Body of pancreas (tissue), 4 donors: ENCODE results near the gene SCTR. TPM values are rescaled to one million over a fixed set of nuclear protein-coding genes. Genes with fewer than 3 reads are reported as not detected.

Experiments used
- ATAC-seq: fragments of 150-250 bp; one replicate; pipeline ENCODE4 v1.9.1; 2016
- DNase-seq, 4 donors: peaks; one replicate each; pipeline ENCODE4 v3.0.0-alpha.2; 2019
- H3K27ac ChIP-seq, 4 donors: fragments of 200-600 bp; sonication (generic); 1 replicate in 3 of 4; 2 replicates in 1 of 4; pipeline versions ENCODE4 v1.5.1 to v1.6.1; 2016 to 2019; ENCODE audit warnings: mild to moderate bottlenecking in 1 of 4, mixed read lengths in 1 of 4, moderate library complexity in 1 of 4
- H3K27me3 ChIP-seq, 2 donors: fragments of 200-600 bp; sonication (generic); one replicate each; pipeline ENCODE4 v1.6.0; 2016; ENCODE audit warnings: mild to moderate bottlenecking in 1 of 2
- H3K36me3 ChIP-seq, 2 donors: fragments of 200-600 bp; sonication (generic); replicated peaks in 1 of 2; 2 replicates each; pipeline ENCODE4 v1.5.1; 2016; ENCODE audit warnings: low read depth in 2 of 2; ENCODE audit not compliant: insufficient read depth in 1 of 2
- H3K4me1 ChIP-seq: fragments of 200-600 bp; sonication (generic); one replicate; pipeline ENCODE4 v1.6.0; 2016
- H3K4me3 ChIP-seq, 2 donors: fragments of 200-600 bp; sonication (generic); 1 replicate in 1 of 2; 2 replicates in 1 of 2; pipeline ENCODE4 v1.5.1; 2016 to 2019
- H3K9me3 ChIP-seq, 3 donors: fragments of 200-600 bp; sonication (generic); 1 replicate in 2 of 3; 2 replicates in 1 of 3; pipeline ENCODE4 v1.5.1; 2016
- CTCF ChIP-seq, 7 experiments: fragments of 450-650 bp in 4 of 7; fragments of 200-600 bp in 3 of 7; sonication (generic) in 3 of 7; IDR thresholded peaks; one replicate each; pipeline ENCODE4 v1.5.1; 2016 to 2019; ENCODE audit warnings: antibody characterized with exemption in 7 of 7
- POLR2A ChIP-seq, 3 donors: fragments of 450-650 bp; IDR thresholded peaks; one replicate each; pipeline ENCODE4 v1.6.1; 2016; ENCODE audit warnings: antibody characterized with exemption in 3 of 3, mild to moderate bottlenecking in 2 of 3
- WGBS, 2 donors: methylation state at CpG; one replicate each; pipeline ENCODE4 v1.1.5; 2017; 5-methylcytosine and 5-hydroxymethylcytosine counted together
- intact Hi-C: fragments of 100-400 bp; cut with DNase I; formaldehyde crosslinking; loops from one replicate; pipeline ENCODE4 v1.15.1; 2023
- total RNA-seq, 2 donors: library from RNA; depleted of rRNA; stranded (reverse); fragments of >200 nt; gene quantifications; one replicate each; pipeline ENCODE4 v1.1.0, GENCODE V29; 2016

Gene SCTR
- total RNA-seq, 2 donors from 2014 or later, result 69.0 to 183 TPM

- Histone ChIP-seq H3K27ac (peak overlapping the region; percentile 26 to 94 (median 89)), H3K27me3 (no peaks in the 10 kb centered on the region), H3K36me3 (no peaks in the 10 kb centered on the region), H3K9me3 (no peaks in the 10 kb centered on the region), H3K4me3 (no peak overlapping the region), H3K4me1 (peaks cover 57% of the 10 kb centered on the region)
- DNase-seq (no peak), ATAC-seq (no peak)
- no peak for TF ChIP-seq POLR2A (IDR thresholded peaks at IDR 0.05)
- intact Hi-C loops, result no loop called here
- 53 to 67% methylated on average over 1 of the region's 1 CpG for WGBS, 2 donors
Measured at GRCh38 chr2:119546447-119546767, 22.1 kb upstream of the SCTR start.

- Histone ChIP-seq H3K27me3 (no peaks in the 10 kb centered on the region), H3K27ac (peak overlapping the region in 3 of 4 donors; percentile 87 to 94 (median 91)), H3K4me3 (no peak overlapping the region), H3K4me1 (peaks cover 55% of the 10 kb centered on the region), H3K9me3 (no peaks in the 10 kb centered on the region), H3K36me3 (no peaks in the 10 kb centered on the region)
- DNase-seq (peak in 2 of 4 donors; percentile 59 to 65), ATAC-seq (peak; percentile 56)
- TF ChIP-seq POLR2A (IDR thresholded peaks at IDR 0.05), result no peak
- no peak for TF ChIP-seq CTCF (IDR thresholded peaks at IDR 0.05)
- intact Hi-C loops, result no loop called here
- 37 to 41% methylated on average over 6 of the region's 6 CpGs for WGBS, 2 donors
Measured at GRCh38 chr2:119545754-119546446, 21.6 kb upstream of the SCTR start.

GRCh38 chr2:119544939-119545475 is 20.7 kb upstream of the SCTR start:
- H3K4me1 ChIP-seq, result peaks cover 48% of the 10 kb centered on the region
- ATAC-seq, result peak; percentile 61
- H3K27ac ChIP-seq, result peak overlapping the region; percentile 75 to 94 (median 89)

GRCh38 chr2:119544075-119544938 is 20.0 kb upstream of the SCTR start, which contains the start of gene CFAP221:
TSS of gene CFAP221 (plus strand) at chr2:119544449. CDS start at chr2:119546132, 1,683 bp downstream.
- Histone ChIP-seq H3K36me3 (no peaks in the 10 kb centered on the region), H3K9me3 (no peaks in the 10 kb centered on the region), H3K27me3 (no peaks in the 10 kb centered on the region), H3K4me1 (peaks cover 41% of the 10 kb centered on the region), H3K27ac (peak within 1 kb of the TSS; percentile 75 to 94 (median 89)), H3K4me3 (peak within 1 kb of the TSS; percentile 23 to 38)
- 5 to 14% methylated on average over 32 to 89 of the region's 89 CpGs for WGBS, 2 donors
- intact Hi-C loops, result no loop called here
- ATAC-seq (peak; percentile 83), DNase-seq (peak; percentile 80 to 91 (median 83))
- TF ChIP-seq CTCF (IDR thresholded peaks at IDR 0.05) (peak in 1 of 7 experiments; percentile 18), POLR2A (IDR thresholded peaks at IDR 0.05) (peak; percentile 38 to 71 (median 59))

More at GRCh38 chr2:119544939-119545475, 20.7 kb upstream of the SCTR start:
- peak in 2 of 3 donors; percentile 45 to 69 for TF ChIP-seq POLR2A (IDR thresholded peaks at IDR 0.05)
- no peak for TF ChIP-seq CTCF (IDR thresholded peaks at IDR 0.05)
- no peaks in the 10 kb centered on the region for H3K9me3 ChIP-seq
- H3K4me3 ChIP-seq, result peak overlapping the region; percentile 23 to 38
- WGBS, 2 donors, result 42 to 60% methylated on average over 11 of the region's 11 CpGs
- peak in 1 of 4 donors; percentile 47 for DNase-seq
- H3K36me3 ChIP-seq, result no peaks in the 10 kb centered on the region
- intact Hi-C loops, result no loop called here
- H3K27me3 ChIP-seq, result no peaks in the 10 kb centered on the region

- Histone ChIP-seq H3K27me3 (no peaks in the 10 kb centered on the region), H3K27ac (no peak overlapping the region), H3K4me1 (peaks cover 21% of the 10 kb centered on the region), H3K36me3 (no peaks in the 10 kb centered on the region), H3K9me3 (no peaks in the 10 kb centered on the region), H3K4me3 (no peak overlapping the region)
- ATAC-seq, result no peak
- no peak for TF ChIP-seq CTCF (IDR thresholded peaks at IDR 0.05)
- TF ChIP-seq POLR2A (IDR thresholded peaks at IDR 0.05), result no peak
- 78 to 90% methylated on average over 2 of the region's 2 CpGs for WGBS, 2 donors
- no peak for DNase-seq
- intact Hi-C loops, result no loop called here
Measured at GRCh38 chr2:119541476-119541875, 17.2 kb upstream of the SCTR start.
